Measurements from ENCODE around the gene TGFB2.

Gene TGFB2

DNA sequence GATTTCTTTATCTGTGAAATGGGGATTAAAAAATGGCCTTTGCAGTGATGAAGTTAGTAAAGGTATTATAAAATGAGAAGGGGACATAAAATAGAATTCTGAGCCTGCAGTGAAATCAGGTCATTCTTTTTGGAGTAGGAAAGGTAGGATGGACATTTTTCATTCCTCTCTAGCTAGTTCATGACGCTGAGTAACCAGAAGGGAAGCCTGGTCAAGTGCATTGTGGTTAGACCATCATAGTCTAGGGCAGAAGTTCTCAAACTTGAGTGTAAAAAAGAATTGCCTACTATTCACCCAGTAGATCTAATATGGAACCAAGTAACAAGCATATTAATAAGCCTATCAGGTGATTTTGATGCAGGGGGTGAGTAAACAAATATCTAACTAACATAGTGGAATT, 50.8 kb downstream of the TGFB2 start:
- DNase-seq = no peak

DNA sequence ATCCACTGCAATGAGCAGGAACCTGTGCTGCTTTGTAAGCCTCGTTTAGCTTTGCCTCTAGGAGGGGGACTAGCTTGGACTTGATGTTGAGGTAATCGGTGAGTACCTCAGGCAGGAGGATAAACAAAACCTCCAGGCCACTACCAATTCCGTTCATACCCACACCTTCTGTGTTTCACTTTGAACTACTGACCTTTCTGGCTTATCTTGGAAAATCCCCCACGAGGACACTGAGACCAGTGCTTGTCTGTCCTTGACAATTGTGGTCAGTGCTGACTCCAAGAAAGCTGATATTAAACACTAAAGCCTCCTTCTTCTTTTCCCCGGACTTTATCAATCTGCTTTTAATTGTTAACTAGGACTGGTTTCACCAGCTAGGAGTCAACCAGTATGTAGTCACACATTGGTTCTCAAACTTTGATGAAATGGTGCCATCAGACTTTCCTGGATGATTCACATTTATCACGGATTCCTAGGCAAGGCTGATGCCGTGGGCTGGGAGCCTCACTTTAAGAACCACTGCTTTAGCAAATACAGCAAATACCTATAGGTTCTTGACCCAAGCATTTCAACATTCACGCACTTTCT, 52.7 kb downstream of the TGFB2 start:
- DNase-seq = no peak

DNA sequence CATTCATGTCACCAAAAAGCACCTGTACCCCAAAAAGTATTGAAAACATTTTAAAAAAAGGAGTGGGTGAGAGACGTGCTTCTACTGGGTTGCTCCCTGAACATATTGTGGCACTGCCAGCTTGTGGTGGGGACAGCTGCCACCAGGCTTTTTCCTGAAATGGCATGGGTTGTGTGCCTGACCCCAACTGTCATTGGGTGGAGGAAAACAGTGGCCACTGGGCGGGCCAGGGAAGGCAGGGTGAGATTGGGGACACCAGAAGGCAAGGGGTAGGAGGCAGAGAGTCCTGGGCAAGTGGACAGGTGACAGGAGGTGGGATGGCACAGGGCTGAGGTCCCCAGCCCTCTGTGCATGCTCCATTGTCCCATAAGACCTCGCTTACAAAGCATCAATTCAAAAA, 55.5 kb downstream of the TGFB2 start:
- no peak for DNase-seq

DNA sequence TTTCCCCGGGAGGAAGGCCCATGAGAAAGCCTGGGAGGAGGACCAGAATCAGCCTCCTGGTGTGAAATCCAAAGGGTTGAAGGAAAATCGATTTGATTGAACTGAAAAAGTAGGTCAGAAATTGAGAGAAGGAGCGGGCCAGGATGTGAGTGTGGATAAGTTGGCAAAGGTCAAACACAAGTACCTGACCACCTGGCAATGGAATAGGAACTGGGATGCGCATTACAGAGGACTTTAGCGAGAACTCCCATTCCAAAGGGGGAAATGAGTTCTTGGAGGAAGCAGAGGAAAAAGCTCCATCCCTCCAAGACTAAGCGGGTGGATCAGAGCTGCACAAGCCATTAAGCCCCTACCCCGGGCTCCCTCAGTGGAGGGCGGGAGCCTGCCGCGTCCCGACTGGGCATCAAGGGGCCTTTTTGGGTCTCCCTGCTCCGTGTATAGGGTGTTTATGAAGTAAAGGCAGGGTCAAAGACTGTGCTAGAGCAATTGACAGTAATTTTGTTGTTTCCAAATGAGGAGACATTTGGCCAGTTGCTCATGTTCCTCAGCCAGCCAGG, 56.4 kb downstream of the TGFB2 start:
- no peak for DNase-seq

DNA sequence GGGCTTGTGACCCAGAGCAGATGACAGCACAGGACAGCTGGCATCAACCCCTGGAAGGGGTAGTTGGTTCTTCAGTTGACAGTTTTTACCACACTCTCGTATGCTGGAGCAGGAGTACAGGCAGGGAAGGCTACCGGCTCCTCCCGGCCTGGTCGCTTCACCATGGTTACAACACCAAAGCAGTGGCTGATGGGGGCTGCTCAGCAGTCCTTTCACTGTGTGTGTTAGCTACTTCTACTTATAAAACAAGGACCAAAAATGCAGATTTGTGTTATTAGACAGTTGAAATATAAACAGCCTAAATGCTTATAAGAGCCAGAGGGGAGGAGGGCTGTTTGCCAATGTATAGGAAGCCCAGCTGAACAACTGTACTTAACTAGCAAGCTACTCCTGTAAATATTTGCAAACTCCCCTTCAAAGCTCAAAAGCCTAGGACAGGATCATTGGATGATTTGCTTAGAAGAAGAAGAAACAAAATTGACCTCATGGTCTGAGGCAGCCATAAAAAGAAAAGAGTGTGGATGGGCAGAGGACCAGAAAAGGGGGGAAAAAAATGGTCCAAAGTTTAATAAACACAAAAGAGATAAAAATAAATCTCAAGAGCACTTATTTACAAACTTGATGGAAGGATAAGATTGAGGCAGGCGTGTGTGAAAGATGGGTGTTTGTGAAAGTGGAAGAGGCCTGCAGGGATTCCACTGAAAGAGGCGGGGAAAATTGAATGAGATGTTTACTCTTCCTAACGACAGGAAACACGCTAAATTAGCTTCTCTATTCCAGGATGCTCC, 57.1 kb downstream of the TGFB2 start:
- DNase-seq = no peak

DNA sequence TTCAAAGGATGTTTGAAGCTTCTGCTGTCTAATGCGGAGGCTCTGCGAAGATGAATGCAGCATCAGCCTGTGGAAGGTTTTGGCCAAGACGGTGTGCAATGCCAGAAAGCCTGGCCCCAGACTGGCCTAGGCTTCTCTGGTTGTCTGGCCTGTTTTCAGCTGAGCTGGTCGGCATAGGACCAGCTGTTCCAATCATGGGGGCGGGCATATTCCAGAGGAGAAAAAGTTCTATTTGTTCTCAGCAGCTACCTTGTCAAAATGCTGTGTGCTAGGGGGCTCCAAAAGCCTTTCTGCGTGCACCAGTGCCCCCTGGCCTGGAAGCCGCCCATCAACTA, 57.6 kb downstream of the TGFB2 start:
- no peak for DNase-seq

DNA sequence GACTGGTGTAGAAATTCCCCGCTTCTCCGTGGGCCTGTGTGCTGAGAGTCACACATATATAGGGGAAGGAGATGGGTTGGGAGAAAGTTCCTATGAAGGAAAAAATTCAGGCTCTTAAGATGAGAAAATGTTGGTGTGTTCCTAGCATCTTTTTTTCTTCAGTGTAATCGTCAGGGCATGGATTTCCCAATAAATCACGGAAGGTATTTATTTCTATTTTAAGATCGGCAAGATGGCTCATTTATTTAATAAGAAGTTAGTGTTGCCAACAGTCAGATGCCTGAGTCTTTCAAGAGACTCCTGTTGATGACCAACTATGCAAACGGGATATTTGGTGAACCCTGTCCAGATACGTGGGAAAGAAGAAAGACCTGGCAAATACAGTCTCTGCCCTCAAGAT, 58.2 kb downstream of the TGFB2 start:
- DNase-seq = no peak

DNA sequence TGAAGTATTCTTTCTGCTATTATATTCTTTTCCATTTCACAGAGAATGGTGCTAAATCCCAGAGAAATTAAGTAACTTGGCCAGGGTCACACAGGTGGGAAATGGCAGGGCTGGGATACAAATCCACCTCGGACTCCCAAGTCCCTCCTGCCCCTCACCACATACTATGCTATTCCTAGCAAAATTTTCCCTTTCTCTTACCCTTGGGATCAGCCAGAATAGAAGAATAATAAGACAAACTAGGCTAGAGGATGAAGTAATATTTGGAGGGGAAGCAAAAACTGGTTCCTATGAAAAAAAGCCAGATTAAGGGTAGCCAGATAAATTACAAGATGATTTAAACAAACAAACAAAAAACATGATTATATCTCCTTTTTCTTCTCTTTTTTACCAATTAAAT, 62.5 kb downstream of the TGFB2 start:
- DNase-seq = no peak

DNA sequence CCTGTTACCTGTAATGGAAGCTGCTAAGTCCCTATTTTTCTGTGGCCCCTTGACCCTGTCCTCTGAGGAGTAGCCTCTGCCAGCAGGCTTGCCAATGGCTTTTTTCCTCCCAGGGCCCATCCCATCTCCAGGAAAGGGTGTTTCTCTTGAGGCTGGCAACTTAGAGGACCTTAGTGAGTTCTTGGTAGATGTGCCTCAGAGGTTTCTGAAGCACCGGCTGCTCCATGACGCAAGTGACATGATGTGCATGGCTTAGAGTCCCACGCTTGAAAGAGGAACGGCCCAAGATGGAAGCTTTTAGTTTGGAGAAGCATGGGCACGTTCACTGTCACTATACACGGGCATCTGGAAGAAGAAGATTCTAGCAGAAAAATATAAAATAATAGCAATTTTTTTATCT, 63.0 kb downstream of the TGFB2 start:
- no peak for DNase-seq

DNA sequence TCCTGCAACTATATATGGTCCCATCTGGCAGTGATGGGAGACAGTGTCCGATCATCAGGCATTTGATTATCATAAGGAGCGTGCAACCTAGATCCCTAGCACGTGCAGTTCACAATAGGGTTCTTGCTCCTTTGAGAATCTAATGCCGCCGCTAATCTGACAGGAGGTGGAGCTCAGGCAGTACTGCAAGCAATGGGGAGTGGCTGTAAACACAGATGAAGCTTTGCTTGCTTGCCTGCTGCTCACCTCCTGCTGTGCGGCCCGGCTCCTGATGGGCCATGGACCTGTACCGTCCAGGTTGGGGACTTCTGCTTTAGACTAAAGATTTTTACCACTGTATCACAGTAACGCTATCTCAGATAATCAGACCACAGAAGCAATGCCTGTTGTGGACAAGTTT, 63.8 kb downstream of the TGFB2 start:
- no peak for DNase-seq

DNA sequence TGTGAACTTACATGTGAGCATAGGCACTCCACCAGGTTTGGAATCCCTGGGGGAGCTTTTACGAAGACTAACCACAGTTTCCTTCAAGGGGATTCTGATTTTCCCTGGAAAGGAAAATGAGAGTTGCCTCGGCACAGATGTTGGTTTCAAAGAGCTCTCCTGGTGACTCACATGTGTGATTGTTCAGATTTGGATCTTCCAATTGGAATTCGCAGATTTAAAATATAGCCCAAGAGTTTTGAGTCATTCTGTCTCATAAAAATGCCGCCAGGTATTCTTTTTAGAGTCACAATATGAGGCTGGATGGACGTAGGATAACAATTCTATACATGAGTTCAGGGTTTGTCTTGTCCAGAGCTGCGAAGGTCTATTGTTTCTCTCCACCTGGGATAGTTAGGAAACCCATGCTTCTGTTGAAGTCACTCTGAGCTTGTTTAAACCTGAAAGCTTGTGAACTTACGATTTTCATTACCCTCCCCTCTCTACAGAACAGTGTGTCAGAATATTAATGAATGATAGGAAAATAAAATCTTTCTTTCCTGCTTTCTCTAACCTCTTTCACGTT, 64.9 kb downstream of the TGFB2 start:
- DNase-seq = no peak

DNA sequence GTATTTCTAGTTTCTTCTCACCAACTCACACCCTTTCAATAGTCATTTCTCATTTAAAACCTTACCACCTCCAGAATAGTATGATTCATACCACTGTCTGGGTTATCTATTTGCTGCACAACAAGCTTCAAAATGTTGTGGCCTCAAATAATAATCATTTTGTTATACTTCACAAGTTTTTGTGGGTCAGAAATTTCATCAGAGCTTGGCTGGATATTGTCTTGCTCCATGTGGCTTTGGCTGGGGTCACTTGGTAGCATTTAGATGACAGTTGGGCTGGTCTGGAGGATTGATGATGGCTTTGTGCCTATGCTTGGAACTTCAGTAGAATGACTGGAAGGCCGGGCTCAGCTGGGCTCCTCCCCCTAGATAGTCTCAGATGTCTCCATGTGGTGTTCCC, 66.0 kb downstream of the TGFB2 start:
- no peak for DNase-seq

DNA sequence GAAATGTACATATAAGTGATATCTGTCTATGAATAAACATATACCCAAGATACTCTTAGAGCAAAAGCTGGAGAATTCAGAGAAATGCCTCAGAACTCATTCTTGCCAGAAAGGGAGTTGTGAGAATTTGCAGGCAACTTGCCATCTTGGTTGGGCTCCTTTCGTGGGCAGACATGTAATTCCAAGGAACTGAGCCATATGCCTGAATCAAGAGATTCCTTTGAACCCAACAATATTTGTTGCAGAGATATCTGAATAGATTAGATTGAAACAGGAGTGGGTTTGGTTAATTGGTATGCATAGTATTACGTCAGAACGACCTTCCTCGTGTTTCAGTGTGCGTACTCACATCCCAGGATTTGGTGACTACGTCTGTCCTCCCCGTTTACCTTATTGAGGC, 67.0 kb downstream of the TGFB2 start:
- DNase-seq = no peak

DNA sequence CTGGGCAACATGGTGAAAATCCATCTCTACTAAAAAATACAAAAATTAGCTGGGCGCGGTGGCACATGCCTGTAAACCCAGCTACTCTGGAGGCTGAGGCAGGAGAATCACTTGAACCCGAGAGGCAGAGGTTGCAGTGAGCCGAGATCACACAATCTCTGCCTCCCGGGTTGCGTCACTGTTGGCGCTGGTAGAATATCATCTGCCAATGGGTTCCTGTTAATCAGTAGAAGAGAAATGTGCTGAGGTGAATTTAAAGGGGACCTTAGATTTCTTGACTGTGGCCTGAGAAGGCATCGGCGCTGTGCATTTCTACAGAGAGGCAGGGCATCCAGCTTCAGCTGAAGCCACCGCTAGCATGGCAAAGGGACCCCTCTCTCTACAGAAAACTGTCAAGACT, 68.0 kb downstream of the TGFB2 start:
- DNase-seq = no peak

DNA sequence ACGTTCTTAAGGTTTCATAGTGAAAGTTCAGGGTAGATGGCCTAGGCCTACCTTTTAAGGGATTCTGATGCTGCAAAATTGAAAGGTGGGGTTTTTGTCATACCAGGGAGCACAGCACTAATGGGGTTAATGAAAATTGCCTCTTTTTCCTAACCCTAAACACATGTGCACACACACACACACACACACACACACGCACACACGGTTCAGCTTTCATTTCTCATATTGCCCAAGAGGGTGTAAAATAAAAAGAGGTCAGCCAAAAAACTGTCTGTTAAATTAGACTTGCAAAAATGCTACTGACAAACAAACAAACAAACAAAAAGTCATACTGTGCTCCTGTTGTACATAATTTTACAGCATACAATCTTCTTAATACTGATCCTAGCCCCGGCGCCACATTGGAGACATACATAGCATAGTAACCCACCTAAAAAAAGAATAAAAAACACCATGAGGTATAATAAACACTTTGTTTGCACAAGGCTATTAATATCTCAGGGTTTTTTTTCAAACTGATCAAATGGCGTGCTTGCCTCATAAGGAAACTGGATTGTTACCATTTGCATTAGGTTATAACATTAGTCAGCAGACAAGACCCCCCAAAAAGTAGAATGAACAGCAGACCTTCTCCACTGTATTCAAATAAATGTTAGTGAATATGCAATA, 69.1 kb downstream of the TGFB2 start:
- DNase-seq = no peak

DNA sequence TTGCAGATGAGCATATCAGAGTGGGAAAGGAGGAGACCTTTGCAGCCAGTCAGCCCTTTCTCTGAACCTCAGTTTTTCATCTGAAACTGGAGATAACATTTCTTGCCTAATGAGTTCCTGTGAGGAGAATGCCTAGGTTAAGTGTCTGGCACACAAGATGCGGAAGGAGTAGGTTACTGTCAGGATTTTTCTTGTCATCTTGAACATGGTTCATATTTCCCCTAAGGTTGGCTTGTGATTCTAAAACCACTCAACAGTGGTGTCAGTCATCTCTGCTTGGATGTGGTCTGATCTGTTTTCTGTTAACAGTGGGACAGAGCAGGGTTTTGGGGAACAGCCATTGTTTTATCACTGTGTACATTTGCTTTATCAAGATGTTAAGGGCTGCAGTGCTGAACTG, 70.6 kb downstream of the TGFB2 start:
- no peak for DNase-seq

DNA sequence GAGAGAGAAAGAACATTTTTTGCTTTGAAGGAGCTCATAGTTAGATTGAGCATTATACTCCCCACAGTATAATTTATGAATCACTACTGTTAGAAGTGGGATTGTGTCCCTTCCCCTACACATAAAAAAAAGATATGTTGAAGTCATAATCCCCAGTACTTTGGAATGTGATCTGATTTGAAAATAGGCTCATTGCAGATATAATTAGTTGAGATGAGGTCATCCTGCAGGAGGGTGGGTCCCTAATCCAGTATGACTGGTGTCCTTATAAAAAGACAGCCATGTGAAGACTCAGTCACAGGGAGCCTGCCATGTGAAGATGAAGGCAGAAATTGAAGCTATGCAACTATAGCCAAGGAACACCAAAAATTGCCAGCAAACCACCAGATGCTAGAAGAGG, 76.4 kb downstream of the TGFB2 start:
- DNase-seq = no peak

DNA sequence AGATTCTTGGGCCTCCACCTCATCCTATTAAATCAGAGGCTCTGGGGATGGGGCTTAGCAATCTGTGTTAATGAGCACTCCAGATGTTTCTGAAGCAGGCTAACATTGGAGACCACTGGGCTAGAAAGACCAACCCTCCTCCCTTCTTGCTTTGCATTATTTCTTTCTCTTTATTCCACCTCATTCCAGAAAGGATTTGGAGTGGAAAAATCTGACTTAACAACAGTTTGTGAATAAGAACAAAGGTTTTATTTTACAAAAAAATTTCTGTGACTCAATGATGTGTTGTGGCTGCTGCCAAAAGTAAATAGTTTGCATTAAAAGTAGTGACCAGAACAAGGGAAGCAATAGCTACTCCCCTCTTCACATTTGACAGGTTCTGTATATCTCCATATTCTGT, 79.4 kb downstream of the TGFB2 start:
- DNase-seq = no peak

DNA sequence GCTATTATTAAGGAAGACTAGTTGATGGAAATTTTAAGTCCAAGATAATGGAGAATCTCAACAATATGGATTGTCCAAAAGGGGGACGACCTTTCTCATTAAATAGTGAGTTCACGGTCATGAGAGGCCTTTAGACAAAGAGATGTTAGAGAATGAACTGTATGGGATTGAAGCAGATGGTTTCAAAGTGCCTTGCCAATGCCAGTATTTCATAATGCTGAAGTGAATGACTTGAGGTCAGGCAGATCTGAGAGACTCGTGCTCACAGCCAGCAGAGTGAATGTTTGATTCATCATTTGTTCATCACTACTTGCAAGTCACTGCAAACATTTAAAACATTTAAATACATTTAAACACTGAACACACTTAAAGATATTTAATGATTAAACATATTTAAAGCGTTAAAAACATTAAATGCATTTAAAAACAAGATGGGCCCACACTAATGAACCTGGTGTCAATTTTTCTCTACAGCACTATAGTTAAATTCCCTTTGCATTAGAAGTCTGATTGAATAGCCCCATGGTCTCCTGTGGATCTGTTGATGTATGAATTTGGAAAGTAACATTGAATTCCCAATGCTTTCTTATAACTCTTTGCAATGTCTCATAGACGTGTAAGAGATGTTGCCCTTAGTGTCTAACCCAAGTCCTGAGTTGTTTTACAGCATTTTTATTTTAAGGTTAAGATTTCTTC, 80.7 kb downstream of the TGFB2 start:
- no peak for DNase-seq

DNA sequence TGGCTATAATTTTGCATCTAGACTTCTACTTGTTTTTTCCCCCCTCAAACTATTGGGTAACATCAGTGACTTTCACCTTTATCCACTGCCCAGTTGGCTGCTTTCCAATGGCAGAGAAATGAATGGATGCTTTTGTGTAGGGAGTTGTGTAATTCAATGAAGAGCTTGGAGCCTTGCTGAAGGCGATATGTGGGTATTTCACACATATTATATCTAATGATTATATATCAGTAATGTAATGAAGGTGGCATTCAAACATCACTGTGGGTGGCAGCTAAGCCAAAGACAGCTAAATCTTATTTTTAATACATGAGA, 81.2 kb downstream of the TGFB2 start:
- DNase-seq = no peak

DNA sequence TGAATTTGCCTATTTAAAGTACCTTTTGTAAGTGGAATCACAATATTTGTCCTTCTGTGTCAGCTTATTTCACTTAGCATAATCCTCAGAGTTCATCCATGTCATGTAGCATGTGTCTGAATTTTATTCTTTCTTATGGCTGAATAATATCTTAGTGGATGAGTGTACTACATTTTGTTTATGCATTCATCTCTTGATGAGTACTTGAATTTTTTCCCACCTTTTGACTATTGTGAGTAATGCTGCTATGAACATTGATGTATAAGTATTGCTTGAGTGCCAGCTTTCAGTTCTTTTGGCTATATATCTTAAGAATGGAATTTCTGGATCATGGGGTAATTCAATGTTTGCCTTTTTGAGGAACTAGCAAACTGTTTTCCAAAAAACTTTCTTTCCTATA, 84.2 kb downstream of the TGFB2 start:
- DNase-seq = no peak

DNA sequence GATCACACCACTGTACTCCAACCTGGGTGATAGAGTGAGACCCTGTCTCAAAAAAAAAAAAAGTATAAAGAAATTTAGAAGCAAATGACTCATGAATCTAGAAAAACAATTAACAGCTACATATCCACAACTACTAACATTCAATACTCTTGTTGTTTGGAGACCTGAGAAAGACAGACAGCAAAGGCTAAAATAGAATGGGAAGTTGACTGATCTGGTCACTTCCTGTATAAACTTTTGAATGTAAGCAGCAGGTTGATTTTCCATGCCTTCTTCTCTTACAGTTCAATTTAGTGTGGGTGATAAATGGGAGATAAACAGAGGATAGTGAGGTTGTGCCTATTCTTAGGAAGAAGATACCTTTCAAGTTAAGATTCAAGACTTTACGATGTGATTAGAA, 85.2 kb downstream of the TGFB2 start:
- no peak for DNase-seq

DNA sequence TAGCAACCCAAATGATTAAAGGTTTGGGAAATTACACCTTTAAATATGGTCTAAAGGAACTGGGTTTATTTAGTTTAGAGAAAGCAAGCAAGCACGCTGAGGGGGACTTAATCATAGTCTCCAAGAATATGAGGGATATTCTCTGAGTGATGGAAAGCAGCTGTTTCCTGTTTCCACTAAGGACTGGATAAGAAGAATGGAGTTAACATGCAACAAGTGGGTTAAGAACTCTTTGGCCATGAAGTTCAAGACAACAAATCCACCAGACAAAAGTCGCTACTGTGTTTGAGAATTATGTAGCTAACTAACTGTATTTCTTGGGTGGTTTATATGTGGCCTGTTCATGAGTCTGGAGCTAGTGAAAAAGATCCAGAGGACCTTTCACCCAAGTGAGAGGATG, 85.7 kb downstream of the TGFB2 start:
- no peak for DNase-seq

DNA sequence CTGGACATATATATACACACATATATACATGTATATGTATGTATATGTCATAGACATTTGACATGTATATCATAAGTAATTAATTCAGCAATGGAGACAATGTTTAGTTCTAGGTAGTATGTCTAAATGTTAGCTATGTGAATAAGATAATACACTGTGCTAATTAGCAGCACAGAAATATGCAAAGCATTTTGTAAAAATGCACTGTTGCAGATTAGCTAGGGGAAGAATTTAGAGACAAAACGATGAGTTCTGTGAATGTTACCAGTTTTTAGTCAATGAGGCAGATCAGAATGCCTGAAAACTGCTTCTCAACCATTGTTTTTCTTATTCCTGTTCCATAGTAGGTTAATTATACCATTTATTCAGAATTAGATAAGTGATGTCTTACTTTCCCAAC, 86.3 kb downstream of the TGFB2 start:
- DNase-seq = no peak
